ENCODE data around the gene FAM184A. TPM values are rescaled to one million over a fixed set of nuclear protein-coding genes. Genes with fewer than 3 reads are reported as not detected.
"Not testable (repeated sequence)": the region's sequence is repeated elsewhere in the genome, so short reads cannot be mapped to it uniquely, and the experiment has no call there.

FAM184A gene
- total RNA-seq, 2 donors from 2014 or later, result 205 to 216 TPM

DNA sequence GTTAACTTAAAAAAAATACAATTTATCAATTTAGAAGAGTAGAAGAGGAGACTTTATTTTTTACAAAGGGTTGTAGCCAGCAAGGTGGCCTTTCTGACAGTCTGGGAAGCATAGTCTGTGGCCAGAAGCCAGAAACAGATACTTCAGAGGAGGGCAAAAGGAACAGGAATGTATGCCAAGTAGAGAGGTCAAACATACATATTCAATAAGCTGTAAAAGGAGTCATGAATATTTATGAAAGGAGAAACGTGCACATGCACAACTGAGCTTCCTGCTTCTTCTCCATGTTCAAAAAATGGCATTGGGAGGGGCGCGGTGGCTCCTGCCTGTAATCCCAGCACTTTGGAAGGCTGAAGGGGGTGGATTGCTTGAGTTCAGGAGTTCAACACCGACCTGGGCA, 43.9 kb upstream of the FAM184A start:
- no peak overlapping the region for H3K27ac ChIP-seq (ENCODE audit: low read depth, low read length)
- no peaks in the 10 kb centered on the region for H3K27me3 ChIP-seq (ENCODE audit: control insufficient read depth, insufficient read depth, low read length, poor library complexity, severe bottlenecking)
- no peak overlapping the region for H3K9ac ChIP-seq (ENCODE audit: extremely low read depth, low read length, poor library complexity, severe bottlenecking)
- H3K4me3 ChIP-seq (ENCODE audit: low read length), result no peak overlapping the region
- H3K36me3 Mint-ChIP-seq (ENCODE audit: low read depth), result no peaks in the 10 kb centered on the region
- no peaks in the 10 kb centered on the region for H3K36me3 ChIP-seq (ENCODE audit: control insufficient read depth, insufficient read depth, low read length)
- peaks cover 8% of the 10 kb centered on the region for H3K4me1 Mint-ChIP-seq
- H3K4me1 ChIP-seq (ENCODE audit: control insufficient read depth, insufficient read depth, low read length), result no peaks in the 10 kb centered on the region
- no peak for DNase-seq
- H3K4me3 Mint-ChIP-seq, result no peak overlapping the region
- H3K9me3 ChIP-seq (ENCODE audit: control insufficient read depth, low read length), result peaks cover 4% of the 10 kb centered on the region
- 75 to 95% methylated on average over 2 to 4 of the region's 4 CpGs for WGBS, 2 experiments (ENCODE audit: insufficient coverage in 1 of 2, insufficient read length in 1 of 2)
- TF ChIP-seq, protein P1, sequence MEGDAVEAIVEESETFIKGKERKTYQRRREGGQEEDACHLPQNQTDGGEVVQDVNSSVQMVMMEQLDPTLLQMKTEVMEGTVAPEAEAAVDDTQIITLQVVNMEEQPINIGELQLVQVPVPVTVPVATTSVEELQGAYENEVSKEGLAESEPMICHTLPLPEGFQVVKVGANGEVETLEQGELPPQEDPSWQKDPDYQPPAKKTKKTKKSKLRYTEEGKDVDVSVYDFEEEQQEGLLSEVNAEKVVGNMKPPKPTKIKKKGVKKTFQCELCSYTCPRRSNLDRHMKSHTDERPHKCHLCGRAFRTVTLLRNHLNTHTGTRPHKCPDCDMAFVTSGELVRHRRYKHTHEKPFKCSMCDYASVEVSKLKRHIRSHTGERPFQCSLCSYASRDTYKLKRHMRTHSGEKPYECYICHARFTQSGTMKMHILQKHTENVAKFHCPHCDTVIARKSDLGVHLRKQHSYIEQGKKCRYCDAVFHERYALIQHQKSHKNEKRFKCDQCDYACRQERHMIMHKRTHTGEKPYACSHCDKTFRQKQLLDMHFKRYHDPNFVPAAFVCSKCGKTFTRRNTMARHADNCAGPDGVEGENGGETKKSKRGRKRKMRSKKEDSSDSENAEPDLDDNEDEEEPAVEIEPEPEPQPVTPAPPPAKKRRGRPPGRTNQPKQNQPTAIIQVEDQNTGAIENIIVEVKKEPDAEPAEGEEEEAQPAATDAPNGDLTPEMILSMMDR (conservative IDR thresholded peaks at IDR 0.05), result no peak
- no peaks in the 10 kb centered on the region for H3K27me3 Mint-ChIP-seq (ENCODE audit: insufficient read depth)
- H3K9me3 Mint-ChIP-seq, result peaks cover 15% of the 10 kb centered on the region
- no peak overlapping the region for H3K27ac Mint-ChIP-seq

DNA sequence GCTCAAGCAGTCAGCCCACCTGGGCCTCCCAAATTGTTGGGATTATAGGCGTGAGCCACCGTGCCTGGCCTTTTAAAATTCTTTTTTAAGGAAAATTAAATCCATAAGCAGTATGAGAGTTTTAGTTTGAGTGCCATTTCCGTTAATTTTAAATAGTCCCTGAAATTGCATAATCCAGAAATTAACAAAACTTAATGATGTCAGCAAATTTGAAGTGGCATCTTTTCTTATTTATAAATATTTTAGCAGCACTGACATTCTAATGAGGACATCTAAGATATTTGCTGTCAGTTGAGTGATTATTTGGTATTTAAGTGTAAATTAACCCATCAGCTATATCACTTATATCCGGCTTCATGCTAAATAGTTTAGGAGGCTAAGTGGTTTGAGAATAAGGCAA, 42.9 kb upstream of the FAM184A start:
- no peaks in the 10 kb centered on the region for H3K27me3 Mint-ChIP-seq (ENCODE audit: insufficient read depth)
- 90% methylated on average over 4 of the region's 4 CpGs; no CpG with 5 or more reads in 1 of the 2 experiments for WGBS, 2 experiments (ENCODE audit: insufficient coverage in 1 of 2, insufficient read length in 1 of 2)
- Histone ChIP-seq H3K27me3 (ENCODE audit: control insufficient read depth, insufficient read depth, low read length, poor library complexity, severe bottlenecking) (no peaks in the 10 kb centered on the region), H3K9ac (ENCODE audit: extremely low read depth, low read length, poor library complexity, severe bottlenecking) (no peak overlapping the region), H3K4me3 (ENCODE audit: low read length) (no peak overlapping the region), H3K27ac (ENCODE audit: low read depth, low read length) (no peak overlapping the region), H3K36me3 (ENCODE audit: control insufficient read depth, insufficient read depth, low read length) (no peaks in the 10 kb centered on the region), H3K4me1 (ENCODE audit: control insufficient read depth, insufficient read depth, low read length) (no peaks in the 10 kb centered on the region), H3K9me3 (ENCODE audit: control insufficient read depth, low read length) (peaks cover 4% of the 10 kb centered on the region)
- TF ChIP-seq, protein P1 (conservative IDR thresholded peaks at IDR 0.05), result no peak
- no peaks in the 10 kb centered on the region for H3K36me3 Mint-ChIP-seq (ENCODE audit: low read depth)
- no peak overlapping the region for H3K27ac Mint-ChIP-seq
- H3K4me1 Mint-ChIP-seq, result peaks cover 8% of the 10 kb centered on the region
- peaks cover 8% of the 10 kb centered on the region for H3K9me3 Mint-ChIP-seq
- no peak overlapping the region for H3K4me3 Mint-ChIP-seq
- DNase-seq, result no peak

DNA sequence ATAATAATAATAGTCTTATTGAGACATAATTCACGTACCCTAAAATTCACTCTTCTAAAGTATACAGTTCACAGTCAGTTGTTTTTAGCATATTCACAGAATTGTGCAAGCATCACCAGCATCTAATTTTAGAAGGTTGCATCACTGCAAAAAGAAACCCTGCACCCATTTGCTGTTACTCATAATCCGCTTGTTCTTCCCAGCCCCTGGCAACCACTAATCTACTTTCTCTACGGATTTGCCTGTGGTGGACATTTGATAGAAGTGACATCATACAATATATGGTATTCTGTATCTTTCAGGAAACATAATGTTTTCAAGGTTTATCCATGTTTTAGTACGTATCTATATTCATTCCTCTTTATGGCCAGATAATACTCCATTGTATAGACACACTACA, 41.5 kb upstream of the FAM184A start:
- no peaks in the 10 kb centered on the region for H3K27me3 ChIP-seq (ENCODE audit: control insufficient read depth, insufficient read depth, low read length, poor library complexity, severe bottlenecking)
- Mint-ChIP-seq H3K4me3 (no peak overlapping the region), H3K36me3 (ENCODE audit: low read depth) (no peaks in the 10 kb centered on the region), H3K4me1 (peaks cover 8% of the 10 kb centered on the region), H3K9me3 (no peaks in the 10 kb centered on the region), H3K27me3 (ENCODE audit: insufficient read depth) (no peaks in the 10 kb centered on the region), H3K27ac (no peak overlapping the region)
- no peak overlapping the region for H3K4me3 ChIP-seq (ENCODE audit: low read length)
- no peak for DNase-seq
- no peaks in the 10 kb centered on the region for H3K9me3 ChIP-seq (ENCODE audit: control insufficient read depth, low read length)
- H3K9ac ChIP-seq (ENCODE audit: extremely low read depth, low read length, poor library complexity, severe bottlenecking), result no peak overlapping the region
- no peaks in the 10 kb centered on the region for H3K36me3 ChIP-seq (ENCODE audit: control insufficient read depth, insufficient read depth, low read length)
- TF ChIP-seq, protein P1 (conservative IDR thresholded peaks at IDR 0.05), result no peak
- no peak overlapping the region for H3K27ac ChIP-seq (ENCODE audit: low read depth, low read length)
- 71 to 98% methylated on average over 1 to 4 of the region's 4 CpGs for WGBS, 2 experiments (ENCODE audit: insufficient coverage in 1 of 2, insufficient read length in 1 of 2)
- no peaks in the 10 kb centered on the region for H3K4me1 ChIP-seq (ENCODE audit: control insufficient read depth, insufficient read depth, low read length)

DNA sequence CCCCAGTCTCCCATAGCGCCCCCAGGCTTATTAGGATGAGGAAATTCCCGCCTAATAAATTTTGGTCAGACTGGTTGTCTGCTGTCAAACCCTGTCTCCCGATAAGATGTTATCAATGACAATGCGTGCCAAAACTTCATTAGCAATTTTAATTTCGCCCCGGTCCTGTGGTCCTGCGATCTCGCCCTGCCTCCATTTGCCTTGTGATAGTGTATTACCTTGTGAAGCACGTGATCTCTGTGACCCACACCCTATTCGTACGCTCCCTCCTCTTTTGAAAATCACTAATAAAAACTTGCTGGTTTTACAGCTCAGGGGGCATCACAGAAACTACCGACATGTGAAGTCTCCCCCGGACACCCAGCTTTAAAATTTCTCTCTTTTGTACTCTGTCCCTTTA, 40.6 kb upstream of the FAM184A start:
- not testable (repeated sequence) for H3K27me3 ChIP-seq (ENCODE audit: control insufficient read depth, insufficient read depth, low read length, poor library complexity, severe bottlenecking); H3K27me3 Mint-ChIP-seq (ENCODE audit: insufficient read depth); H3K9me3 Mint-ChIP-seq; H3K36me3 Mint-ChIP-seq (ENCODE audit: low read depth); H3K4me3 ChIP-seq (ENCODE audit: low read length); H3K4me1 Mint-ChIP-seq; H3K27ac Mint-ChIP-seq; H3K36me3 ChIP-seq (ENCODE audit: control insufficient read depth, insufficient read depth, low read length); H3K9ac ChIP-seq (ENCODE audit: extremely low read depth, low read length, poor library complexity, severe bottlenecking); H3K9me3 ChIP-seq (ENCODE audit: control insufficient read depth, low read length); H3K4me1 ChIP-seq (ENCODE audit: control insufficient read depth, insufficient read depth, low read length); H3K27ac ChIP-seq (ENCODE audit: low read depth, low read length)
- peak overlapping the region; percentile 32 for H3K4me3 Mint-ChIP-seq
- DNase-seq, result peak; percentile 47
- WGBS, 2 experiments (ENCODE audit: insufficient coverage in 1 of 2, insufficient read length in 1 of 2), result 59 to 75% methylated on average over 8 to 13 of the region's 13 CpGs

Measured in endodermal cell (in vitro differentiated cells).